IPS-18a (cell line): ENCODE results near the gene ZSCAN25.
"Not testable (repeated sequence)": the region's sequence is repeated elsewhere in the genome, so short reads cannot be mapped to it uniquely, and the experiment has no call there.

Experiments
- H3K27ac ChIP-seq: one replicate; pipeline ENCODE4 v1.5.1; 2013; ENCODE audit warnings: low read length
- H3K27me3 ChIP-seq: one replicate; pipeline ENCODE4 v1.6.1; 2013; ENCODE audit warnings: mild to moderate bottlenecking, low read length; ENCODE audit not compliant: control insufficient read depth, insufficient read depth
- H3K36me3 ChIP-seq: one replicate; pipeline ENCODE4 v1.6.1; 2013; ENCODE audit warnings: low read depth, low read length; ENCODE audit not compliant: control insufficient read depth
- H3K4me1 ChIP-seq: one replicate; pipeline ENCODE4 v1.6.1; 2013; ENCODE audit warnings: low read depth, low read length; ENCODE audit not compliant: control insufficient read depth
- H3K4me3 ChIP-seq: one replicate; pipeline ENCODE4 v1.5.1; 2013; ENCODE audit warnings: low read length
- H3K9ac ChIP-seq: one replicate; pipeline ENCODE4 v1.6.1; 2013; ENCODE audit warnings: mild to moderate bottlenecking, low read length, moderate library complexity
- H3K9me3 ChIP-seq: one replicate; pipeline ENCODE4 v1.6.1; 2013; ENCODE audit warnings: low read depth, low read length; ENCODE audit not compliant: control insufficient read depth

Gene ZSCAN25

DNA sequence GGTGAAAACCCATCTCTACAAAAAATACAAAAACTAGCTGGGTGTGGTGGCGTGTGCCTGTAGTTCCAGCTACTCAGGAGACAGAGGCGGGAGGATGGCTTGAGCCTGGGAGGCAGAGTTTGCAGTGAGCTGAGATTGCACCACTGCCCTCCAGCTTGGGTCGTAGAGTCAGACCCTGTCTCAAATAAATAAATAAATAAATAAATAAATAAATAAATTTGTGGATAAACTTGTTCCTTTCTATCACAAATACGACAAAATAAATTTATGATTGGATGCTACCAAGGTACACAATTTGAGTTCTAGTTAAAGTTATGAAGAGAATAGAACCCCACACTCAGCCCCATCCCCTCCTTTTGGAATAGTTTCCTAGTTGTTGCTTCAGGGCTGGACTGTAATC is 36.5 kb downstream of the ZSCAN25 start:
- H3K36me3 ChIP-seq, H3K27me3 ChIP-seq, H3K27ac ChIP-seq, H3K9me3 ChIP-seq, H3K9ac ChIP-seq, H3K4me1 ChIP-seq, H3K4me3 ChIP-seq: not testable (repeated sequence)

DNA sequence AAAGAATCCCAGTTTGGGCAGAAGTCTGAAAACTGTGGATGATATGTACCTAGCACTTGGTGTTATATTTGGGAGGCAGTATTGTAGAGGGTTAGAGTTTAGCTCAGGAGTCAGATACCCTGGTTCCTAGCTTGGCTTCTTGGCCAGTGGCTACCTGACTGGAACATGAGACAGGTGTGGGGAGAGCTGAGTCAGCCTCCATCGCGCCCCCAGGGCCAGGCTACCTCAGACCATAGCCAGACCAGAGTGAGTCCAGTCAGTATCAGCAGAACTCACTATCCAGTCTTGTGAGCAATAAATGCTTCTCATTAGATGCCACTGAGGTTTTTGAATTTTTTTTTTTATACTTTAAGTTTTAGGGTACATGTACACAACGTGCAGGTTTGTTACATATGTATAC is 37.0 kb downstream of the ZSCAN25 start:
- H3K9ac ChIP-seq, result no peak overlapping the region
- no peak overlapping the region for H3K4me3 ChIP-seq
- H3K9me3 ChIP-seq, result no peaks in the 10 kb centered on the region
- no peaks in the 10 kb centered on the region for H3K4me1 ChIP-seq
- no peak overlapping the region for H3K27ac ChIP-seq
- no peaks in the 10 kb centered on the region for H3K36me3 ChIP-seq
- no peaks in the 10 kb centered on the region for H3K27me3 ChIP-seq

DNA sequence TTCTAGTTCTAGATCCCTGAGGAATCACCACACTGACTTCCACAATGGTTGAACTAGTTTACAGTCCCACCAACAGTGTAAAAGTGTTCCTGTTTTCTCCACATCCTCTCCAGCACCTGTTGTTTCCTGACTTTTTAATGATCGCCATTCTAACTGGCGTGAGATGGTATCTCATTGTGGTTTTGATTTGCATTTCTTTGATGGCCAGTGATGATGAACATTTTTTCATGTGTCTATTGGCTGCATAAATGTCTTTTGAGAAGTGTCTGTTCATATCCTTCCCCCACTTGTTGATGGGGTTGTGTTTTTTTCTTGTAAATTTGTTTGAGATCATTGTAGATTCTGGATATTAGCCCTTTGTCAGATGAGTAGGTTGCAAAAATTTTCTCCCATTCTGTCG is 37.9 kb downstream of the ZSCAN25 start:
- not testable (repeated sequence) for H3K4me1 ChIP-seq, H3K4me3 ChIP-seq, H3K9ac ChIP-seq, H3K36me3 ChIP-seq, H3K27ac ChIP-seq, H3K27me3 ChIP-seq, H3K9me3 ChIP-seq

- not testable (repeated sequence) for H3K9ac ChIP-seq, H3K4me3 ChIP-seq, H3K36me3 ChIP-seq, H3K27ac ChIP-seq, H3K27me3 ChIP-seq, H3K4me1 ChIP-seq, H3K9me3 ChIP-seq
Measured at GRCh38 chr7:99657879-99658278, 41.1 kb downstream of the ZSCAN25 start.

GRCh38 chr7:99665312-99666012 is 48.7 kb downstream of the ZSCAN25 start:
- Histone ChIP-seq H3K9ac (no peak overlapping the region), H3K4me3 (no peak overlapping the region), H3K27me3 (no peaks in the 10 kb centered on the region), H3K27ac (no peak overlapping the region), H3K9me3 (no peaks in the 10 kb centered on the region), H3K4me1 (no peaks in the 10 kb centered on the region), H3K36me3 (no peaks in the 10 kb centered on the region)

GRCh38 chr7:99666013-99666395 is 49.3 kb downstream of the ZSCAN25 start:
- H3K4me1 ChIP-seq, result no peaks in the 10 kb centered on the region
- H3K9me3 ChIP-seq, result no peaks in the 10 kb centered on the region
- H3K36me3 ChIP-seq, result no peaks in the 10 kb centered on the region
- H3K9ac ChIP-seq, result no peak overlapping the region
- H3K27ac ChIP-seq, result no peak overlapping the region
- H3K27me3 ChIP-seq, result no peaks in the 10 kb centered on the region
- no peak overlapping the region for H3K4me3 ChIP-seq

GRCh38 chr7:99667179-99667578 is 50.4 kb downstream of the ZSCAN25 start:
- H3K9ac ChIP-seq, result no peak overlapping the region
- no peaks in the 10 kb centered on the region for H3K36me3 ChIP-seq
- no peak overlapping the region for H3K27ac ChIP-seq
- no peaks in the 10 kb centered on the region for H3K27me3 ChIP-seq
- no peaks in the 10 kb centered on the region for H3K9me3 ChIP-seq
- no peak overlapping the region for H3K4me3 ChIP-seq
- no peaks in the 10 kb centered on the region for H3K4me1 ChIP-seq

DNA sequence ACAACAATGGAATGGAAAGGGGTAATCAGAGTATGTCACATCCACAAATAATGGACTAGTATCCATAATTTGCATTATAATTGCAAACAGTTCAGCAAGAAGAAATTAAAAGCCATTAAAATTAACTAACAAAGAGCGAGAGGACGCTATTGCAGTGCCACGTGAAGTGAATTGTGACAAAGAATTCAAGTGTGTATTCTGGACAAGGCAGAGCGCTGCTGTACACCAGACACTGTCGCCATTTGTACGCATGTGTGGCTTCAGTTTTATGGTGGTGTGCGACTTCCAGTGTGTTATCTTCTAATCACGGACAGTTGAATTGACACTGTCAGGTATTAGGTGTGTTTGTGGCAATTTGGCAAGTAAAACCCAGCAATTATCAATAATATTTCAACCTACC is 51.8 kb downstream of the ZSCAN25 start:
- H3K9ac ChIP-seq, result no peak overlapping the region
- no peaks in the 10 kb centered on the region for H3K36me3 ChIP-seq
- no peak overlapping the region for H3K4me3 ChIP-seq
- no peaks in the 10 kb centered on the region for H3K4me1 ChIP-seq
- no peaks in the 10 kb centered on the region for H3K9me3 ChIP-seq
- H3K27ac ChIP-seq, result no peak overlapping the region
- H3K27me3 ChIP-seq, result no peaks in the 10 kb centered on the region

DNA sequence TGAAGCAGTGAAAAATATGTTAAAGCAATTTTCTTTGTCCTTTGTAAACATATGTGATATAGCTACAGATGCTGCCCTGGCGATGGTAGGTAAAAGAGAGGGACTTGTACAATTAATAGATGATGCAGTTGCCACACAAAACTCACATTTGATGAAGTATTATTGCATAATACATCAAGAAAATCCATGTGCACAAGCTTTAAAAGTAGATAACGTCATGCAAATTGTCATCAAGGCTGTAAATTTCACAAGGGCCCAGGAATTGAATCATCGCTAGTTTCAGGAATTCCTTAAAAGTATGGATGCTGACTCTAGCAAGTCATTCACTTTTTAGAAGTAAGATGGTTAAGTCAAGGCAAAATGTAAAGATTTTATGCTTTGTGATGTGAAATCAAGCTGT is 53.0 kb downstream of the ZSCAN25 start:
- H3K9me3 ChIP-seq, result no peaks in the 10 kb centered on the region
- no peaks in the 10 kb centered on the region for H3K4me1 ChIP-seq

DNA sequence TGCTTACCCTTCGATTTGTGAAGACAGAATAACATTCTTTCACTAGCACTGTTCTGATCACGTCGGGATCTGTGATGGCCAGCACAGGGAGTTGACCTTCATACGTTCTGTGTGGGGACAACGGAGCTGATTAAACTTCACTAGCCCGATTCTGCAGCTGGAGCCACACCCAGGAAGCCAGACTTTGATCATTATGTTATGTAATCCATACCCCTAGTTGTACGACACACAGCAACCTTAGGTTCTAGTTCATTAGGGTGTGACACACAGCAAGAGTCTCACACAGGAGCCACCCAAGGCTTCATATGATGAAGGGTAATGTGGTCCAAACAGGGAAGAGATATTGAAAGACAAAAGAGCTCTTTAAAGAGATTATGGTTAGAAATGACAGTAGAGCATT is 55.8 kb downstream of the ZSCAN25 start:
- Histone ChIP-seq H3K4me3 (no peak overlapping the region), H3K36me3 (no peaks in the 10 kb centered on the region), H3K27me3 (no peaks in the 10 kb centered on the region), H3K27ac (no peak overlapping the region), H3K9ac (no peak overlapping the region), H3K9me3 (no peaks in the 10 kb centered on the region), H3K4me1 (no peaks in the 10 kb centered on the region)

More for the DNA sequence above, 53.0 kb downstream of the ZSCAN25 start:
- Histone ChIP-seq H3K27ac (no peak overlapping the region), H3K4me3 (no peak overlapping the region), H3K36me3 (no peaks in the 10 kb centered on the region), H3K9ac (no peak overlapping the region), H3K27me3 (no peaks in the 10 kb centered on the region)

DNA sequence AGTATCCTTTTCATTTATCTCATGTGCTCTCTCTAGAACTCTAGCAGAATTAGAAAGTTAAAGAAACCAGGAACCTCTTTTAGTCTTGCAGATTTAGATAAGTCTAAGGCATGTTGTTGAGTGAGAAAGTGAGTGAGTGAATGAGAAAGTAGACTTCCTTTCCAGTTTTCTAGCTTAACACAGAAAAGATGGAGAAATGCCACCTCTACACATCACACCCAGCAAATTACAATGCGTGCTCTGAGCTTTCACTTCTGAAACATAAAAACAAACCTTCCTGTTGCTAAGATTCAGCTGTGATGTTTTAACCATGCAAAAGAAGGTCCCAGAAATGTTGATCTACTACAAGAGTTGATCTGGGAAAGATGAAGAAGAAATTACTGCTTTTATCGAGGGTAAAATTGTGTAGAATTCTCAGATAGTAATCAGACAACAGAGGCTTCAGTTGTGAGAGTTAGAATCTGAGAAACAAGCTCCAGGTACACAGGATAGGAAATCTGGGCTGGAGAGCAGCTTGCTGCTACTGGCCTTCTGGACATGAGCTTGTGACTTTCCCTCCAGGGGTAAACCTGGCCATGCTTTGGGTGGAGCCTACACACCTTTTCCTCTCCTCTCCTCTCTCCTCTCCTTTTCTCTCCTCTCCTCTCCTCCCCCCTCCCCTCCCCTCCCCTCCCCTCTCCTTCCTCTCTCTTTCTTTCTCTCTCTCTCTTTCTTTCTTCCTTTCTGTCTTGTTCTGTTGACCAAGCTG is 58.4 kb downstream of the ZSCAN25 start:
- Histone ChIP-seq H3K4me1 (no peaks in the 10 kb centered on the region), H3K9me3 (no peaks in the 10 kb centered on the region), H3K27me3 (no peaks in the 10 kb centered on the region), H3K27ac (no peak overlapping the region), H3K36me3 (no peaks in the 10 kb centered on the region), H3K4me3 (no peak overlapping the region), H3K9ac (no peak overlapping the region)

GRCh38 chr7:99677013-99677647 is 60.4 kb downstream of the ZSCAN25 start:
- H3K9ac ChIP-seq, result no peak overlapping the region
- H3K9me3 ChIP-seq, result no peaks in the 10 kb centered on the region
- H3K4me1 ChIP-seq, result no peaks in the 10 kb centered on the region
- no peak overlapping the region for H3K4me3 ChIP-seq
- no peak overlapping the region for H3K27ac ChIP-seq
- no peaks in the 10 kb centered on the region for H3K36me3 ChIP-seq
- H3K27me3 ChIP-seq, result no peaks in the 10 kb centered on the region
